DND-41 (cell line): ENCODE data around the gene UBL5.

ENCODE experiments used
- ATAC-seq: fragments of 200-7000 bp; cut with Tn5 transposase; 3 replicates; pipeline ENCODE4 v1.9.1; 2021; ENCODE audit warnings: low read depth; ENCODE audit not compliant: insufficient read depth
- DNase-seq: peaks from one replicate; pipeline ENCODE4 v3.0.0-alpha.2; 2020
- H2AFZ ChIP-seq: 2 replicates; pipeline ENCODE4 v1.6.0; 2012; ENCODE audit warnings: low read depth, low read length
- H3K27ac ChIP-seq: 2 replicates; pipeline ENCODE4 v1.5.1; 2012; ENCODE audit warnings: low read length, inconsistent platforms
- H3K27me3 ChIP-seq: fragments of 200-600 bp; sonication (generic); 2 replicates; pipeline ENCODE4 v1.6.0; 2012; ENCODE audit warnings: low read length, mild to moderate bottlenecking, inconsistent platforms; ENCODE audit not compliant: insufficient read depth, poor library complexity
- H3K36me3 ChIP-seq: 2 replicates; pipeline ENCODE4 v1.5.1; 2012; ENCODE audit warnings: low read length, inconsistent platforms; ENCODE audit not compliant: insufficient read depth
- H3K4me1 ChIP-seq: 2 replicates; pipeline ENCODE4 v1.5.1; 2012; ENCODE audit warnings: mild to moderate bottlenecking, low read length; ENCODE audit not compliant: insufficient read depth
- H3K4me2 ChIP-seq: 2 replicates; pipeline ENCODE4 v1.6.0; 2012; ENCODE audit warnings: mild to moderate bottlenecking, moderate library complexity, low read length, inconsistent platforms; ENCODE audit not compliant: insufficient read depth
- H3K4me3 ChIP-seq, 2 experiments: fragments of 200-600 bp in 1 of 2; shearing (Covaris generic) in 1 of 2; 2 replicates each; pipeline ENCODE4 v1.5.1; 2012 to 2016; ENCODE audit warnings: inconsistent platforms in 2 of 2, low read length in 2 of 2, mild to moderate bottlenecking in 2 of 2, low read depth in 1 of 2, moderate library complexity in 1 of 2
- H3K79me2 ChIP-seq: 2 replicates; pipeline ENCODE4 v1.6.0; 2012; ENCODE audit warnings: low read length, inconsistent platforms; ENCODE audit not compliant: insufficient read depth
- H3K9ac ChIP-seq: 2 replicates; pipeline ENCODE4 v1.6.0; 2012; ENCODE audit warnings: low read depth, mild to moderate bottlenecking, inconsistent platforms, low read length, moderate library complexity
- H3K9me3 ChIP-seq: 2 replicates; pipeline ENCODE4 v1.5.1; 2012; ENCODE audit warnings: low read length, moderate library complexity, mild to moderate bottlenecking, inconsistent platforms; ENCODE audit not compliant: insufficient read depth, severe bottlenecking
- H4K20me1 ChIP-seq: 2 replicates; pipeline ENCODE4 v1.6.0; 2012; ENCODE audit warnings: low read length; ENCODE audit not compliant: insufficient read depth
- TF ChIP-seq, protein P1 (sequence below): IDR thresholded peaks from 2 replicates; pipeline ENCODE4 v1.5.1; 2012; ENCODE audit warnings: borderline replicate concordance, low read length, moderate library complexity, mild to moderate bottlenecking; ENCODE audit not compliant: poor library complexity, severe bottlenecking; ENCODE audit errors: extremely low read depth

UBL5 gene

DNA sequence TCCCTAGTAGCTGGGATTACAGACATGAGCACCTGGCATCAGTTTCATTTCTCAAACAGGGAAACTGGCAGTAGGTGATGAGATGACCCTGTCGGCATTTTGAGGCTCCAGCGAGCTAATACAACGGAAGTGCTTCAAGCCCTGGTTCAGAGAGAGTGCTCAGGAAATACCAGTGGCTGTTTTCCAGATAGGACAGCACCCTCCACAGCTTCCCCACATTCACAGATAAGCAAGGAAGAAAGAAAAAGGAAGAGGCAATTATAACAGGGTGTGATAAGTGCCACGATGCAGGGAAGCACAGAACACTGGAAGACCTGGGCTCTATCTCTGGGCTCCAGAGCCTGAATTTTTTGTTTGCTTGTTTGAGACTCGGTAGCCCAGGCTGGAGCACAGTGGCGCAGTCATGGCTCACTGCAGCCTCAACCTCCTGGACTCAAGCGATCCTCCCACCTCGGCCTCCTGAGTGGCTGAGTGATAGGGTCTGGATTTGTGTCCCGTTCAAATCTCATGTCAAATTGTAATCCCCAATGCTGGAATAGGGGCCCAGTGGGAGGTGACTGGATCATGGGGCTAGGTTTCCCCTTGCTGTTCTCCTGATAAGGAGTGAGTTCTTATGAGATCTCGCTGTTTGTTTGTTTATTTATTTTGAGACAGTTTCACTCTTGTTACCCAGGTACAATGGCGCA lies 50.9 kb downstream of the UBL5 start:
- no peak overlapping the region for H3K4me2 ChIP-seq
- DNase-seq (no peak), ATAC-seq (no peak)
- no peaks in the 10 kb centered on the region for H4K20me1 ChIP-seq
- H3K4me1 ChIP-seq: no peaks in the 10 kb centered on the region
- no peak overlapping the region for H2AFZ ChIP-seq
- no peak overlapping the region for H3K4me3 ChIP-seq
- no peak overlapping the region for H3K9ac ChIP-seq
- no peaks in the 10 kb centered on the region for H3K36me3 ChIP-seq
- H3K27me3 ChIP-seq: no peaks in the 10 kb centered on the region
- H3K9me3 ChIP-seq: no peaks in the 10 kb centered on the region
- TF ChIP-seq, protein P1, sequence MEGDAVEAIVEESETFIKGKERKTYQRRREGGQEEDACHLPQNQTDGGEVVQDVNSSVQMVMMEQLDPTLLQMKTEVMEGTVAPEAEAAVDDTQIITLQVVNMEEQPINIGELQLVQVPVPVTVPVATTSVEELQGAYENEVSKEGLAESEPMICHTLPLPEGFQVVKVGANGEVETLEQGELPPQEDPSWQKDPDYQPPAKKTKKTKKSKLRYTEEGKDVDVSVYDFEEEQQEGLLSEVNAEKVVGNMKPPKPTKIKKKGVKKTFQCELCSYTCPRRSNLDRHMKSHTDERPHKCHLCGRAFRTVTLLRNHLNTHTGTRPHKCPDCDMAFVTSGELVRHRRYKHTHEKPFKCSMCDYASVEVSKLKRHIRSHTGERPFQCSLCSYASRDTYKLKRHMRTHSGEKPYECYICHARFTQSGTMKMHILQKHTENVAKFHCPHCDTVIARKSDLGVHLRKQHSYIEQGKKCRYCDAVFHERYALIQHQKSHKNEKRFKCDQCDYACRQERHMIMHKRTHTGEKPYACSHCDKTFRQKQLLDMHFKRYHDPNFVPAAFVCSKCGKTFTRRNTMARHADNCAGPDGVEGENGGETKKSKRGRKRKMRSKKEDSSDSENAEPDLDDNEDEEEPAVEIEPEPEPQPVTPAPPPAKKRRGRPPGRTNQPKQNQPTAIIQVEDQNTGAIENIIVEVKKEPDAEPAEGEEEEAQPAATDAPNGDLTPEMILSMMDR: no peak
- H3K27ac ChIP-seq: no peak overlapping the region
- H3K79me2 ChIP-seq: no peaks in the 10 kb centered on the region
